H54 (cell line): ENCODE data around the gene BPIFA3.

ENCODE experiments used
- DNase-seq: peaks from one replicate; pipeline ENCODE4 v3.0.0; 2011; ENCODE audit warnings: low spot score, mixed read lengths; ENCODE audit not compliant: insufficient read length
- FAIRE-seq: peaks from 3 replicates; lab custom pipeline; 2011; peaks lifted over from hg19 to GRCh38; lab: Jason Lieb, UNC
- POLR2A ChIP-seq: IDR thresholded peaks from 2 replicates; pipeline ENCODE4 v1.6.1; 2011; ENCODE audit warnings: low read depth, mild to moderate bottlenecking, low read length

The BPIFA3 gene

DNA sequence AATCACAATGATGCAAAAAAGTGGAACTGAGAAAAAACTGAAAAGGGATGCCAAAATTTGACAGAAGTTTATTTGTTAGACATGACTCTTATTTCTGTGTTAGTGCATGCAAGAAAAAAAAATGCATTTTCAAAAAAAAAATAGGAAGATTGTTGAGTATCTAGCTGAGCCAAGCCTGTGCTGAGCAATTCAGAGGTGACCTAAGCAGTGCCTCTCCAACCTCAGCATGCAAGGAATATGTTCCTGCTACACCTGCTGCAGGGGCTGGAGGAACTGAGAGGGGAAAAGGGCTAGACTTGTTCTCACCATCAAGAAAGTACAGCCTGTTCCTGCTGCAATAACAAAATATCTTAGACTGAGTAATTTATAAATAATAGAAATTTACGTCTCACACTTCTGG, 25.2 kb upstream of the BPIFA3 start:
- no peak for DNase-seq
- TF ChIP-seq POLR2A, result no peak
- no peak for FAIRE-seq

DNA sequence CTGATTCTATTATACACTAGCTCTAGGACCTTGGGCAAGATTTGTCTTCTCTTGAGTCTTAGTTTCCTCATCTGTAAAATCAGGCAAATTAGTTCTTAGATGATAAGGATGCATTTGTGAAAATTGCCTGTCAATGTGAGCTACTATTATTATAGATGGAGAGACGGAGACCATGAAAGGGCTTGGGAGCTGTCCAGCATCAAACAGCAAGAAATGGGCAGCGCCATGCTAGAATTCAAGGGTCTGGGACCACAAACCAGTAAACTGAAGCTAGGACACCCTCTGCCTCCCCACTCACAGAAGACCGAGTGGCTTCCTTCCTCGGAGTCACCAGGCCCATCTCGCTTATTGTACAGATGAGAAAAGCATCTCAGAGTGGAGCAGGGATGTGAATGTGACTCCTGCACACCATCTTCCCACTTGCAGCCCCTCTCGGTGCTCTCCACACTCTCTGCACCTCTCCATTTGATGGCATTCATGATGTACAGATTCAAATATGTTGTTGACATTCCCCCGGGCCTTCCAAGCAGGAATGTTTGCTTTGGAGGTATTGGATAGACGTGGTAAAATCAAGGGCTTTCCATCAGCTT, 24.1 kb upstream of the BPIFA3 start:
- FAIRE-seq, result no peak
- TF ChIP-seq POLR2A, result no peak
- DNase-seq, result no peak

DNA sequence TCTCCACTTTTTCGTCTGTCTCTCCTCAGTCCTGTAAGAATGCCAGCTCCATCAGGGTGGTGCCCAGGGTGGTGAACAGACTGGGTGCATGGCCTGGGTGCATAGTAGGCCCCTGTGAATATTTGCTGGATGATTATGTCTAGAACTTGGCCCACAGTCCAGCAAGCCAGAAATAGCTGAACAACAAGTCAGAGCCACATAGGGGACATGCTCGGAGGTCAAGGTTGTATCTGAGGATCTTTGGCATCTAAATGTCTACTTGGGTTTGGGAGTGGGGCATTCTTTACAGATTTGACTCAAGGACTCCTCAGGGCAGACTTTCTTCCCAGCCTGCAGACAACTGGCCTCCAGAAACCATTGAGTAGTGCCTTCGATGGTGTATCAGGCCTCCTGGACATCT, 18.1 kb upstream of the BPIFA3 start:
- TF ChIP-seq POLR2A, result no peak
- FAIRE-seq (no peak), DNase-seq (no peak)

DNA sequence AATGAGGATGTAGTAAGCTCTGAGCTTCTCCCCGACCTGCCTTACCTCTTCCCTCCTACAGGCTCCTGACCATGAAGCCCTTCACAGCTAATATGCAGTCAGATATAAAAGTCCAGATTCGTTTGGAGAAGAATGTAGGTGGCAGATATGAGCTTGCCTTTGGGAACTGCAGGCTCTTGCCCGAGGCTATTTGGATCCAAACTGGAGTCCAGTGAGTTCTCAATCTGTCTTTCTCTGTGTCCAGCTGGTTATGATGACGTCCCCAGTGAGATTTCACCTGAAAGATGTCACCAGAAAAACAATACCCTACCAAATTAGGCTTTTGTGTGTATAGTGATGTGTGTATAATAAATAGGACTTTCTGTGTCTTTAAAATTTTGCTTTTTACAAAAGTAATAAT, 14.7 kb upstream of the BPIFA3 start:
- no peak for FAIRE-seq
- no peak for DNase-seq
- TF ChIP-seq POLR2A, result no peak

DNA sequence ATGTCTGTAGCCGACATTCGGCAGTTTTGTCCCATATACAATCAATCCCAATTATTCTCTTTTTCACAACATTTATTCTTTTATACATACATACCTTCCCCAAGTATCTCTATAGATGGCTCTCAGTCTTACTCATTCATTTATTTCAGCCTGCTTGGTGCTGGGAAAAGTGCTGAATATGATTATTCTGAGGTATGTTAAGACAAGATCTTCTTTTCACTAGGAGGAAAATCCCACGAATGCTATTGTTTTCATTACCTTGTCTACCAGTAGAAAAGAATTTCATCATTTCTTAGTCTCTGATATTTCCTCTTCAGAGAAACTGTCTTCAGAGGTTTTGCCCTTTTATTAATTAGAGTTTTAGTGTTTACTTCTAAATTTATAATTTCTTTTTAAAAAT, 13.7 kb upstream of the BPIFA3 start:
- DNase-seq (no peak), FAIRE-seq (no peak)
- TF ChIP-seq POLR2A, result no peak

DNA sequence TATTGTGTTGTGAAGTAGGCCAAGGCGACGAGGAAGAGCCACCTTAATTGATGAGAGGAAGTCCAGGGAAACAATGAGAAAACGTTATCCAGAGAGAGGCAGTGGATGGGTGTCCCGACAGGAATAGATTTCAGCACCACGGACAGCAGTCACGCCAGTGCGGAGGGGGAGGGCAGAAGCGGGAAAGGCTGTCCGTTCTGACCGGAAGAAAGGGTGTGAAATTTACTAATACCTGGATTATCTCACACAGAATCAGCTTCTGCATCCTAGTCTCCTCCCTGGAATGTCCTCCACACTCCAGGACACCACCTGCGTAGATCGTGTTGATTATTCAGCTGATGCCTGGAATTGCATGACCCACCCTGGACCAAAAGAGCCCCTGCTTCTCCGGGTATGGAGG, 7.4 kb upstream of the BPIFA3 start:
- DNase-seq (peak; percentile 68), FAIRE-seq (no peak)
- TF ChIP-seq POLR2A, result no peak

DNA sequence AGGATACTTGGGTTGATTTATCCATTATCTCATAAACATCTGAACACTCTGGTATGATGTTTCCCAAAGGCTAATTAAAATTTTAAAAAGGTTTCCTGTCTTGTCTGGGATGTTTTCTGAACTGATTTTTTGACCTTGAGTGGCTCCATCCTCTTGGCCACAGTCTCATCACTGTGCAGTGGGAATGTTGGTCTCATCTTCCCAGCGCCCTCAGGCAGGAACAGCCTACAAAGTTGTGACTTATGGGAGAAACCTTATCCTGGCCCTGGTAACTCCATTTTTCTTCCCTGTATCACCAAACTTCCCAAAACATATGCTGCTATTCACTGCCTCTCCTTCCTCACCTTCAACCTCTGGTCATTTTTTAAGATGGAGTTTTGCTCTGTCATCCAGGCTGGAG, 6.8 kb upstream of the BPIFA3 start:
- TF ChIP-seq POLR2A, result no peak

DNA sequence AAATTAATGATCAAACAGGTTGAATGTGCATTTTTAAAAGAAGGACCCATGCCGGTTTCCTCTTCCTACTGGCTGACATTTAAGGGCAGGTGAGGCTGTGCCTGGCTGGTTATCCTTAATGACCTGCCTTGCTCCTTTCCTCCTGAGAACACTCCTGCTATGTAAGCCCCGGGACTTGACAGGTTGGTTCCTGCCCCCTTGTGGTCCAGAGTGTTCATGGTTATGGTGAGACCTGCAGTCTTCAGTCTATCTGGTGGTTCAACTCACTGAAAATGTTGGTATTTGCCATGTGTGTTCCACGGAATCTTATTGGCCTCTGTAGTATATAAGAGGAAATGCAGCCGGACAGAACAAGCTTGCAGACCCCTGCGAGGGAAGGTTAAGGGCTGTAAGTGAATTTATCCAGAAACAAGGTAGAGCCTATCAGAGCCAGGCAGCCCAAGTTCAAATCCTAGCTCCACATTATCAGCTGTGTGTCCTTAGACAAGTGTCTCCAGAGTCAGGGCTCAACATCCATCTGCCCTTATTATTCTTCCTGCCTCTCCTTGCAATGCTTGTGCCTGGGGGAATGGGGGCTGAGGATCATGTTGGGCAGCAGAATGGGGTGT, 5.2 kb upstream of the BPIFA3 start:
- FAIRE-seq (no peak), DNase-seq (peak; percentile 45)
- TF ChIP-seq POLR2A, result no peak

More for the DNA sequence above, 6.8 kb upstream of the BPIFA3 start:
- DNase-seq, result no peak
- FAIRE-seq, result no peak

DNA sequence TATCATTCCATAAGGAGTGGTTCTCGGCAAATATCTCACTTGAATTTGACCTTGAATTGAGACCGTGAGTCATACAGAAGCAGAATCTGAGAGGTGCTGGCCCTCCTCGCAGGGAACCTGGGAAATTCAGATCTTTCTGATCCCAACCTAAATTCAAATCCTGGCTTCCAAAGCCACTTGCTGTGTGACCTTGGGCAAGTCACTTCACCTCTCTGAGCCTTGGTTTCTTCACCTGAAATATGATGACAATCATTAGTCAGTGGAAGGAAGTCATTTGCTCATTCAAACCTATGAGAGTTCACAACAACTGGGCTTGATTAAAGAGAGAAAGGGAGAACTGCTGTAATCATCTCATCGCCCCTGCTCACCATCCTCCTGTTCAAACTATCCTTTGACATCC, 7.2 kb downstream of the BPIFA3 start:
- FAIRE-seq (no peak), DNase-seq (no peak)
- no peak for TF ChIP-seq POLR2A

DNA sequence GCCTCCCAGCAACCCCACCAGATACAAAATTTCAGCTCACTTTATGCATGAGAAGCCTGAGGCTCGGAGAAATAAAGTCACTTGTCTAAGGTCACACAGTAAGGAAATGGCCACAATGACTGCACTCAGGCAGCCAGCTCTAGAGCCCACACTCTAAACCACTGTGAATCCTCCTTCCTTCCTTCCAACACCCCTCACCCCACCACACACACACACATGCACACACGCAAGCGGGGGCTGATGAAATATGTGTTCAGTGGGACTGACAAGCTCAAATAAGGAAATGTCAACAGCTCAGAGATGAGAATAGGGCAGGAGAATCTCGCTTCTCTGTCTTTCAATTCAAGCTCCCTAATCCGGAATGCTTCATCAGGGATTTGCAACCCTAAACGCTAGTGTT, 12.7 kb downstream of the BPIFA3 start:
- DNase-seq, result no peak
- TF ChIP-seq POLR2A, result no peak
- FAIRE-seq, result no peak

DNA sequence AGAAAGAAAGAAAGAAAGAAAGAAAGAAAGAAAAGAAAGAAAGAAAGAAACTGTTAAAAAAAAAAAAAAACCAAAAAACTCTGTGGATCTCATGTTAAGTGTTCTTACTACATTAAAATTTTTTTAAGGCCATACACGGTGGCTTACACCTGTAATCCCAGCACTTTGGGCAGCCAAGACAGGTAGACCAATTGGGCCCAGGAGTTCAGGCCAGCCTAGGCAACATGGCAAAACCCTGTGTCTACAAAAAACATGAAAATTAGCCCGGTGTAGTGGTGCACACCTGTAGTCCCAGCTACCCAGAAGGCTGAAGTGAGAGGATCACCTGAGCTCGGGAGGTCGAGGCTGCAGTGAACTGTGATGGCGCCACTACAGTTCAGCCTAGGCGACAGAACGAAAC, 14.1 kb downstream of the BPIFA3 start:
- TF ChIP-seq POLR2A, result no peak
- no peak for FAIRE-seq
- no peak for DNase-seq

DNA sequence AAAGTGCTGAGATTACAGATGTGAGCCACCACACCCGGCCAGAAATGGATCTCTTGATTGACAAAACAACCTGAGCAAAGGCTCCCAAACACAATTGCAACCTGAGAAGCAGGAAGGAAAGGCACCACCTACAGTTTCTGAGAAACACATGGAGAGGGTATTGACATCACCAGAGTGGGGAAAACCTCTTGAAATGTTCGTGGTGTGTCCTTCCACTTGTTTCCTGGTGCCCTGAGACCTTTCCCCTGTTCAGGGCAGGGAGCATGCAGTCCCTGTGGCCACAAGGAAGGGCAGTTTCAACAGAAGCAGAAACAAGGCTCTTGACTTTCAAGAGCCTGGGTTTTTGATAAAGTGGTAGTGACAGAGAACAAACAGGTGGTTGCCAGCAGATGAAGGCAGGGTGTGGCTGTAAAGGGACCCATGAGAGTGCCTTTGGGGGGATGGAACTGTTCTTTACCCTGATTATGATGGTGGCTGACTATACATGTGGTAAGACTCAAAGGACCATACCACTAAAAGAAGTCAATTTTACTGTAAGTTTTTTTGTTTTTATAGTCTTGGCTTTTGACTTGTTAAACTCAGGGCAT, 15.4 kb downstream of the BPIFA3 start:
- DNase-seq (no peak), FAIRE-seq (no peak)
- TF ChIP-seq POLR2A, result no peak

DNA sequence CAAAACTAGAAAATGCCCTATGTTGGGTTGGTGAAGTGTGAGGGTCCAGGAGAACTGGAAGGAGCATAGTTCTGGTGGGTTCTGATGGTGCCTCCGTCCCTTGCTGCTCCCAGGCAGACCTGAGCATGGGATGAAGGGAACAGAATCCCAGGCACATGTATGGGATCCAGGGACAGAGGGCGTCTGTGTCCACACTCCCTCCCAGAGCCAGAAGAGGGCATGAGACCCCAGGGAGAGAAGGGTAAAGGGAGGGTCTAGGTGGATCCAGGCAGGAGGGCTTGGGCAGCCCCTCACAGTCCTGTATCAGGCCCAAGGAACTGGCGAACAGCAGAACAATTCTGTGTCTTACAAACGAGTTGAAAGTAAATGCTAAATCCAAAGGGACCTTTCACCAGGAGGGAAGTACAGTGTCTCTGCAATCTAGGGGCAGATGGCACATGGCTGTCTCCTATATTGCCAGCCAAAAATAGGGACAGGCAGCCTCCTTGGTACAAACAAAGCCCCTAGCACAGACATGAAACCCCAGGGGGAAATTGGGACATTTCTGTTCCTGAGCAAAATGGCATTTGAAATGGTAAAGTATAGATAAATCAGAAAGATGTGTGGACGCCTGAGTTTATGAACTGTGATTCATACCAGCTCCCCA, 16.1 kb downstream of the BPIFA3 start:
- no peak for TF ChIP-seq POLR2A
- FAIRE-seq (no peak), DNase-seq (no peak)

DNA sequence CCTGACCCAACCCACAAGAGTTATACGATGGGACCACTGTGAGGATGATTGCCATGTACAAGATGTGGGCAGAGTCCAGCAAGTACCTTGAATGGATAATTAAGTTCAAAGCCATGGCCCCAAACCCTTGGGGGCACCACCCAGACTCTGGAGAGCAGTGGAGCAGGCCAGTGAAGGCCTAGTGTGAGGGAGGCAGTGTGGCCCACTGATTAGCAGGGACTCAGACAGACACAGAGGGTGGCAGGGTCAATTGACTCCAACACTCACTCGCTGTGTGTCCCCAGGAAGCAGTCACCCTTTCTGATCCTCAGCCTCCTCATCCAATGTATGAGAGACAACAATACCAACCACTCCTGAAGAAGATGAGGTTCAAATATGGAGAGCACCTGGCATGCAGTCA, 16.9 kb downstream of the BPIFA3 start:
- no peak for FAIRE-seq
- no peak for TF ChIP-seq POLR2A
- DNase-seq, result no peak
